GM23248 (cell line): ENCODE measurements around the gene AFAP1.

Experiments used
- EZH2 ChIP-seq: fragments of 200-600 bp; sonication (generic); IDR thresholded peaks from 2 replicates; pipeline ENCODE4 v1.6.1; 2018; ENCODE audit warnings: antibody characterized with exemption, mild to moderate bottlenecking; ENCODE audit not compliant: insufficient read depth, poor library complexity, severe bottlenecking
- EZH2phosphoT487 ChIP-seq: fragments of 200-600 bp; sonication (generic); IDR thresholded peaks from 2 replicates; pipeline ENCODE4 v1.6.1; 2018; ENCODE audit warnings: antibody characterized with exemption, moderate library complexity, mild to moderate bottlenecking, low read depth; ENCODE audit not compliant: insufficient read depth

- no peak for TF ChIP-seq EZH2phosphoT487
- TF ChIP-seq EZH2 = no peak
Measured at GRCh38 chr4:7964890-7965662, 25.4 kb upstream of the AFAP1 start.
